Body of pancreas (tissue), 4 donors: ENCODE results near the gene RREB1.

ENCODE experiments used
- CTCF ChIP-seq, 7 experiments: fragments of 450-650 bp in 4 of 7; fragments of 200-600 bp in 3 of 7; sonication (generic) in 3 of 7; IDR thresholded peaks; one replicate each; pipeline ENCODE4 v1.5.1; 2016 to 2019; ENCODE audit warnings: antibody characterized with exemption in 7 of 7
- POLR2A ChIP-seq, 3 donors: fragments of 450-650 bp; IDR thresholded peaks; one replicate each; pipeline ENCODE4 v1.6.1; 2016; ENCODE audit warnings: antibody characterized with exemption in 3 of 3, mild to moderate bottlenecking in 2 of 3

GRCh38 chr6:7100072-7100752 lies 7.5 kb upstream of the RREB1 start:
- no peak for TF ChIP-seq CTCF (IDR thresholded peaks at IDR 0.05)
- TF ChIP-seq POLR2A (IDR thresholded peaks at IDR 0.05), result no peak
